Stimulated activated CD8-positive, alpha-beta memory T cell treated with anti-CD3 and anti-CD28 coated beads, Interleukin-2, amount 100 ng/mL, for 48 hours (primary cell): ENCODE measurements around the gene HTRA3.
A peak's percentile ranks its signal among the peaks of the same experiment; 100 is the strongest.

Source experiments
- DNase-seq, 2 donors: peaks; one replicate each; pipeline ENCODE4 v3.0.0-alpha.2; 2020; ENCODE audit warnings: low read depth in 2 of 2

Gene HTRA3

DNA sequence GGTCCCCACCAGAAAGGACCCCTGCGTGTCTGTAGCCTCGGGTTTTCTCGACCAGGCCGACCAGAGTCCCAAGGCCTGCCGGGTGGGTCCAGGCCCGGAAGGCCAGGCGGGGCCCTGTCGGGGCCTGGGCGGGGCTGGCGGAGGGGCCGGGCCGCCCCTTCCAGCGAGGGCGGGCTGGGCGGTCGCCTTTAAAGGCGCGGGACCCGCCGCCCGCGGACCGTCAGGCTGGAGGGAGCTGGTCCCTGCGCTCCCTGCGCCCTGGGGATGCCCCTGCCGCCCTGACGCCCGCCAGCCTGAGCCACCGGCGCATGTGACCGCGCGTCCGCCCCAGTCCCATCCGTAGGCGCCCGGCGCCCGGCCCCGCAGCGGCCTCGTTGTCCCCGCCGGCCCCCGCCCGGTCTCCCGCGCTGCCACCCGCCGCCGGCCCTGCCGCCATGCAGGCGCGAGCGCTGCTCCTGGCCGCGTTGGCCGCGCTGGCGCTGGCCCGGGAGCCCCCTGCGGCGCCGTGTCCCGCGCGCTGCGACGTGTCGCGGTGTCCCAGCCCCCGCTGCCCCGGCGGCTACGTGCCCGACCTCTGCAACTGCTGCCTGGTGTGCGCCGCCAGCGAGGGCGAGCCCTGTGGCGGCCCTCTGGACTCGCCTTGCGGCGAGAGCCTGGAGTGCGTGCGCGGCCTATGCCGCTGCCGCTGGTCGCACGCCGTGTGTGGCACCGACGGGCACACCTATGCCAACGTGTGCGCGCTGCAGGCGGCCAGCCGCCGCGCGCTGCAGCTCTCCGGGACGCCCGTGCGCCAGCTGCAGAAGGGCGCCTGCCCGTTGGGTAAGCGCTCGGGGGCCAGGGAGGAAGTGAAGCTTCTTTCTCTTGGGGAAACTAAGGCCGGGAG, at the start of gene HTRA3:
HTRA3 (plus strand) TSS at position 220 of the 883 bp plus-strand sequence; CDS start at position 435, 215 bp downstream.
- DNase-seq: no peak

DNA sequence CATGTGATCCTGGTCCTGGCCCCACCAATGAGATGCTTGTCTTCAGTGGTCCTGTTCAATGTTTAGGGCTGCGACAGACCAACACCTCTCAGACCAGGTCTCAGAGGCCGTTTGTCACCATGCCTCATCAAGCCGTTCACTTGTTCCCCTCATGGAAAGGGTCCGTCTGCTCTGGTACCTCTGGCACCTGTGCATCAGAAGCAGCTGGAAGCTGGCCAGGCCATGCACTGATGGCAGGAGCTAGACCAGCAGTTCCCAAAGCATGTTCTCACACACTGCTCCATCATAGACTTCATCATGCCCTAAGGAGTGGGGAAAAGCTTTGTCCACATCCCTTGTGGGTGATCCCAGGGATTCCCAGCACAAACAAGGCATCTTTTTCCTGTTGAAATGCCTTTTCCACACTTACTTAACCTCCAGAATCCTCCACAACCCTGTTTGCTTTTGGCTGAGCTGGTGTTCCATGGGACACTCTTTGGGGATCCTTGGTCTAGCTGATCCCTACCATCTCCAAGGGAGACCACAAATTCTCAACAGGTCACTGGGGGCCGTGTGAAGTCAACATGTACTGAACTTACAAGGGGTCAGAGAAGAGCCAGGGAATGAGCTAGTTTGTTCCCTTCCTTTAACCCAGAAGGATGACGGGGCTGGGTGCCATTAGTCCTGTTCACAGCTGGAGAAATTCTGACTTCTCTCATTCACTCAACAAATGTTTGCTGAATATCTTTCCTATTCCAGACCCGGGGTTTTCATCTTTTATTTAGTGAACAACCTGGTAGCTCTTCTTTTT, 48.7 kb upstream of the HTRA3 start:
- no peak for DNase-seq

DNA sequence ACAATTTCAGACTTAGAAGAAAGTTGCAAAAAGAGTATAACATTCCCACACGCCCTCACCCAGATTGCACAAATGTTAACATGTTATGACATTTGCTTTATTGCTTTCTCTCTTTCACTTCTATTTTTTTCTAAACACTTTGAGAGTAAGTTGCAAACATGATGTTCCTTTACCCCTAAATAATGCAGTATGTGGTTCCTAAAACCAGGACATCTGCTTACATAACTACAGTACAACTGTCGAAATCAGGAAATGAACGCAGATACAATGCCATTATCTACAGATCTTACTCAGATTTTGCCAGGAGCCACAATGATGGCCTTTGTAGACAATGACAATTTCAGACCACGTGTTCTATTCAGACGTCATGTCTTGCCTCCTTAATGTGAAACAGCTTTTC, 48.1 kb upstream of the HTRA3 start:
- DNase-seq: no peak

- no peak for DNase-seq
These were observed 47.6 kb upstream of the HTRA3 start for GRCh38 chr4:8221985-8222384.

GRCh38 chr4:8222609-8223388, 46.8 kb upstream of the HTRA3 start:
- DNase-seq: no peak

DNA sequence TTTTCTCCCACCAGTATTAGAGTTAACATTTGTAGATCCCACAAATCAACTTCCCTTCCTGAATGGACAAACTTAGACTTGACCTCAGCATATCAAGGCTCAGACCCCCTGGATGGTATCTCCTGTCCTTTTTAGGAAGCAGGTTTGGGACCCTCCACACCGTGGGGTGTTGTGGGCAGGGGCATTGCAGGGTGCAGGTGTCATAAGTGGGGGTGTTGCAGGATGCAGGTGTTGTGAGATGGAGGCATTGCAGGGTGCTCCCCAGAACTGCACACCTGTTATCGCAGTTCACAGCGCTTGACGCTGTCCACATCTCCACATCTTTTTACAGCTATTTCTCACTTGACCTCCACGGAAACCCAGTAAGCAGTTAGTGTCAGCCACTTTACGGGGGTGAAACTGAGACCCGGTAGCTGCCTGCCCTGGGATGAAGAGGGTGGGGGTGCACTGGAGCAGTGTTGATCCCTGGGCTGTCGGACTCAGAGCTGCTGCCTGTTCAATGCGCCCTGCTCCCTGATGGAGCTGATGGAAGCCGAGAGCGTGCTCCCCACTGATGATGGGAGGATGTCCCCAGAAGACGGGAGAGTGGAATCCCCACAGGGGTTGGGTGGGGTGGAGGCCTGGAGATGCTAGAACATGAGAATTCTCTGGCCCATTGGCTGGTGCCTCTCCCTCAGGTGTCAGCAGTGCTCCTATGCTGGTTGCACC, 45.1 kb upstream of the HTRA3 start:
- no peak for DNase-seq

GRCh38 chr4:8224975-8225625, 44.5 kb upstream of the HTRA3 start:
- DNase-seq: no peak

GRCh38 chr4:8225706-8226443, 43.7 kb upstream of the HTRA3 start:
- no peak for DNase-seq

- no peak for DNase-seq
These were observed 42.3 kb upstream of the HTRA3 start for GRCh38 chr4:8227201-8227770.

GRCh38 chr4:8227771-8228318, 41.7 kb upstream of the HTRA3 start:
- DNase-seq: no peak

DNA sequence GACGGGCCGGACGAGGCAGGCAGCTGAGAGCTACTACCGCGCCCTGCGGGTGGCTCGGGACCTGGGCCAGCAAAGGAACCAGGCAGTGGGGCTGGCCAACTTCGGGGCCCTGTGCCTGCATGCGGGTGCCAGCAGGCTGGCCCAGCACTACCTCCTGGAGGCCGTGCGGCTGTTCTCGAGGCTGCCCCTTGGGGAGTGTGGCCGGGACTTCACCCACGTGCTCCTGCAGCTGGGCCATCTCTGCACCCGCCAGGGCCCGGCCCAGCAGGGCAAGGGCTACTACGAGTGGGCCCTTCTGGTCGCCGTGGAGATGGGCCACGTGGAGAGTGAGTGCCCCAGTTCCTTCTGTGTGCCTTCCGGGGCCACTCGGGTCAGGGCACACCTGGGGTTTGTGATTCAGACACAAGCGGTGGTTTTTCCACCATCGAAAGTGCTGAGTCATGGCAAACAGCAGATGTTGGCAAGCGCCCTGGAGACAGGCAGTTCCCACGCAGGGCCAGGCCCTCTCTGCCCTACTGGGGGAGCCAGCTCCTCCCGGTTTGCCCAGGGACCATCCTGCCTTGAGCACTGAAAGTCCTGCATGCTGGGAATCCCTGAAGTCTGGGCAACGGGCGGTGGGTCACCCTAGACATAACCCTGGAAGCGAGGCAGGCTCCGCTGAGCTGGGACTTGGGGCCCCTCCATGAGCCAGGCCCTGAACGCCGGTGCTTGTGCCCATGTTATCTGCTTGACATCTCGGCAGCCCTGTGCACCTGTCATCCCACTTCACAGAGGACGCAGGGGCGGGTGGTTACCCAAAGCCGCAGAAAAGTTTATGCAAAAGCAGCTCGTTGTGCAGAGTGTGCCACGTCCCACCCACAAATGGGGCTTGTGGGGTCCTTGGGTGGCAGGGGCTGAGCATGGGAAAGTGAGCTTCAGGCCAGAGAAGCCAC, 41.0 kb upstream of the HTRA3 start:
- DNase-seq: peak; percentile 57 to 68

DNA sequence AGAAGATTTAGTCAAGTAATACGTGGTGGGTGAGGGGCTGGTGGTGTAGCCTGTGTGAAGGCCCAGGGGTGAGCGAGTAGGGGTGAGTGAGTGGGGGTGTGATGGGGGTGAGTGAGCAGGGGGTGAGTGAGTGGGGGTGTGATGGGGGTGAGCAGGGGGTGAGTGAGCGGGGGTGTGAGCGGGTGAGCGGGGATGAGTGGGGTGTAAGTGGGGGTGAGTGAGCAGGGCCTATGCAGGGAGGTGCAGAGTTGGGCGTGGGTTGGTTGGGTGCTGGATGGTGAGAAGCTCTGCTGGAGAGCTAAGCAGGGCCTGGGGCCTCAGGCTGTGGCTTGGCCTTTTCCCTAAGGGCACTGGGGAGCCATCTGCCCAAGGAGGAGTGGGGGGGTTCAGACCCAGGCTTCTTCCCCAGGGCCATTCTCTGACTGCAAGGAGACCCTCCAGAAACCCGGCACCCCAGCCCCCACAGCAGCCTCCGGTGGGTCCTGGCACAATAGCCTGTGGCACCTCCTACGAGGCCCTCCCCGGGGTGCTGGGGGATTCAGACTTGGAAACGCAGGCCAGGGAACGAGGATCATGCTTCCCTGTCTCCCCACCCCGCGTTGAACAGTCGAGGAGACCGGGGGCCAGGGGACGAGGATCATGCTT, 40.1 kb upstream of the HTRA3 start:
- no peak for DNase-seq

GRCh38 chr4:8230033-8230432, 39.5 kb upstream of the HTRA3 start:
- no peak for DNase-seq

- DNase-seq: no peak
These were observed 38.7 kb upstream of the HTRA3 start for GRCh38 chr4:8230891-8231290.

DNA sequence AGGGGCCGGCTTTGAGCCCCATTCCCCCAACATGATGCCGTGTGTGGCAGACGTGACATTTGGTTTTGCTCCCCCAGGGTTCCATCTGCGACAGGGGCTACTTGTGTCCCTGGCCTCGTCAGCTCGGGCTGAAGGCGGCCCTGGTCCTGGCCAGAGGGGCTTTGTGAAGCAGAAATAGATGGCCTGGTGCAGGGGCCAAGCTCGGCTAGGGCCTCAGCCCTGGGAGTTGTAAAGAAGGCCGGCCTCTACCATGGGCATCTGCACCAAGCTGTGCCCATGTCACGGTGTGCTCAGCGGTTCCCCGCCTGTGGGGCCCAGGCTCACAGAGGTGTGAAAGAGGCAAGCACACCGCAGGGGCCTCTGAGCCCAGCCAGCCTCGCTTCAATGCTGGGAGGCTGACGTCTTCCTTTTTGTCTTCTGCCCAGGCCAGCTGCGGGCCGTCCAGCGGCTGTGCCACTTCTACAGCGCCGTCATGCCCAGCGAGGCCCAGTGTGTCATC, 38.0 kb upstream of the HTRA3 start:
- DNase-seq: no peak

GRCh38 chr4:8232748-8233147, 36.8 kb upstream of the HTRA3 start:
- DNase-seq: no peak

GRCh38 chr4:8233672-8234484, 35.7 kb upstream of the HTRA3 start:
- no peak for DNase-seq
